ENCODE measurements around the gene PROSER1.
A peak's percentile ranks its signal among the peaks of the same experiment; 100 is the strongest.
"Not testable (repeated sequence)": the region's sequence is repeated elsewhere in the genome, so short reads cannot be mapped to it uniquely, and the experiment has no call there.

Gene PROSER1

GRCh38 chr13:39025433-39025839, 12.5 kb downstream of the PROSER1 start:
- DNase-seq (ENCODE audit: low spot score): no peak

DNA sequence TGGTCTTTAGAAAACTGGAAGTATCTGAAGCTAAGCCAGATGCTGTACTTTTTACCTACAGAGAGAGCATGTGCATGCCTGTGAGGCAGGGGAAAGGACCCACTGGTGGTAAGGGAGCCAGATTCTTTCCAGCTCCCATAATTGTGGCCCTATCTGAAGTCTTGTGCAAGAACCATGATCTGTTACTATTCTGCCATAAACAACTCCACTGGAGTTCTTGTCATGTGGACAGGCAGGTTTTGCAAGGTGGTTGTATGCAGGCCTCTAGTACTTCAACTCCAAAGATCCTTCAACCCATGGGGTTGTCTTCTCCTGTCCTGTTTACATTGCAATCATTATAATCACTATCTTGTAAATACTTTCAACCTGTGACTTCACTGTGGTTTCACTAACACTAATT, 14.1 kb downstream of the PROSER1 start:
- DNase-seq (ENCODE audit: low spot score): no peak

GRCh38 chr13:39023316-39023715, 14.6 kb downstream of the PROSER1 start:
- no peak for DNase-seq (ENCODE audit: low spot score)

DNA sequence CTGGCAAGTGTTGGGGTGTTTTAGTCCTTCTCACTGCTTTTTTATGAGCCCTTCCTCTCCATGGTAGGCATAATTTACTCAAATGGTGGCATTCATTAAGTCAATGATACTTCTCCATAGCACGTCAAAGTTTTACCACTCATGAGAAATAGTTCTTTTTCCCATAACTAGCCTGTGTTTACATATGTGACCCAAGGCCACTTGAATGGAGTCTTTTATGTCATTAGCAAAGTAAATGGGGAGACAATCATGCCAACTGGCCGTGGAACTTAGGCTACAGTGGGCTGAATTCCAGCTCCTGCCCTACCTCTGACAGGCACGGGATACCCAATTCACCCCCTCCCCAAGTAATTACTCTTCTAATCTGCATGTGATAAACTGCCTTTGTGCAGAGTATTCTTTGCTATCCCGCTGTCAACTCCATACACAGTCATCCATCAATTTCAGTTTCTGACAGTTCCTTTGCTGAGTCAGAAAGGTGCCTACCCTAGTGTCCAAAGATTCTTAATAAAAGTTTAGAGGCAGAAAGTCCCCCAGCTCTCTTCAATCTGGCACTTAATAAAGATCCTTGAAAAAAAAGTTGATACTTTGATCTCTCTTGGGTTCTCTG, 16.9 kb downstream of the PROSER1 start:
- no peak for DNase-seq (ENCODE audit: low spot score)

DNA sequence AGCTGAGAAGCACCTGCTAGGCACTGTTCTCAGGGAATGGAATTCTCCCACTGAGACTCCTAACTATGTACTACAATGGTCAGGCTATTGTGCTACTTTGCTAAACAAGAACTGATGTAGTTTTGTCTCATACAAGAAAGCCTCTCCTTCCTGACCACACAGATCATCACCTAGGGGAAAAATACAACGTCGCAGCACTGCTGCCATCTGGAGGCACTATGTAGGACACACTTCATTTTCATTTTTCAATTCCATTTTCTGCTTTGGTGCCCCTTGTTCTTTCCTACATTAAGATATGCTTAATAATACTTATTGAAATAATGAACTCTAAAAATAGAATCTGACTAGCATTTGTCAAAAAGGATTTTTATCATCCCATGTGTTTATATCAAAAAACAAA, 21.1 kb downstream of the PROSER1 start:
- peak; percentile 19 for DNase-seq (ENCODE audit: low spot score)

DNA sequence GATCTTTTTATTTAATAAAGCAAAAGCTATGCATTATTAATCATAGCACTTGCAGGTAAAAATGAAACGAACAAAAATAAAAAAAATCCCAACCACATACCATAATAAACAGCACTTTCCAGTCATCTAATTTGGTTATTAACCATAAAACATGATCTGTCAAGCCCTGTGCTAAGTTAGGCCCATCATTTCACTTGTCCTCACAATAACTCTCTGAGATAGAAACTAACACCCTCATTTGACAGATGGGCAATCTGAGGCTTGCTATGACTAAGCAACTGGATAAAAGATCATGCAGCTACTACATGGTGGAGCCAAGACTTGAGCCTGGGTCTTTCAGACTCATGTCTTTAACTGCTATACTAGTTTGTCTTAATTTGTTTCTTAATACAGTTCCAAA, 21.8 kb downstream of the PROSER1 start:
- DNase-seq (ENCODE audit: low spot score): no peak

DNA sequence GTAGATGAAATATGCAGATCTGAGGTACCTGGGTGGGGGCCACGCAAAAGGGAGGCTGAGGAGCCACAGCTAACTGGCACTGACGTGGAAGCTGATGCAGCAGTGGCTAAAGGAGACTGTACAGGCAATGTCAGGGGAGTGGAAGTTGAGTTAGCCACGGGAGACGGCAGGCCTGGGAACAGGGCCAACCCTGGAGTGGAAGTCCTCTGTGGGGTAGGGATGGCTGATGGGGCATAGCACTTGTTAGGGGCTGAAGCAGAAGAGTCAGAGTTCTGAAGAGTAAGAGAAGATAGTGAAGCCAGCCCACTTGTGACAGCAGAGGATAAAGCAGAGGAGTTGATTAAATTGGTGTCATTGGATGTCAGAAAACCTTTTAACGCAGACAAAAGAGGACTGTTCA, 24.4 kb downstream of the PROSER1 start:
- DNase-seq (ENCODE audit: low spot score): no peak

- DNase-seq (ENCODE audit: low spot score): no peak
Observed at GRCh38 chr13:39012608-39013007, 25.3 kb downstream of the PROSER1 start.

DNA sequence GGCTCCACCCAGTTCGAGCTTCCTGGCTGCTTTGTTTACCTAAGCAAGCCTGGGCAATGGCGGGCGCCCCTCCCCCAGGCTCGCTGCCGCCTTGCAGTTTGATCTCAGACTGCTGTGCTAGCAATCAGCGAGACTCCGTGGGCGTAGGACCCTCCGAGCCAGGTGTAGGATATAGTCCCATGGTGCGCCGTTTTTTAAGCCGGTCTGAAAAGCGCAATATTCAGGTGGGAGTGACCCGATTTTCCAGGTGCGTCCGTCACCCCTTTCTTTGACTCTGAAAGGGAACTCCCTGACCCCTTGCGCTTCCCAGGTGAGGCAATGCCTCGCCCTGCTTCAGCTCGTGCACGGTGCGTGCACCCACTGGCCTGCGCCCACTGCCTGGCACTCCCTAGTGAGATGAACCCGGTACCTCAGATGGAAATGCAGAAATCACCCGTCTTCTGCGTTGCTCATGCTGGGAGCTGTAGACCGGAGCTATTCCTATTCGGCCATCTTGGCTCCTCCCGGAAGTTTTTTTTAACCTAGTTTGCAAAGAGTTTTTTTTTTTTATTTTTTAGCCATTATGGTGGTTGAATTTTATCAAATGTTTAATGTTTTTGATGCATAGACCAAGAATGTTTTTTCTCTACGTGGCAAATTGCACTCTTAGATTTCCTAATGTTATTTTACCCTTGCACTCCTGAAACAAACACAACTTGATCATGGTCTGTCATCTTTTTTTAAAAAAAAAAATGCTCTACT, 31.3 kb downstream of the PROSER1 start:
- DNase-seq (ENCODE audit: low spot score): not testable (repeated sequence)

DNA sequence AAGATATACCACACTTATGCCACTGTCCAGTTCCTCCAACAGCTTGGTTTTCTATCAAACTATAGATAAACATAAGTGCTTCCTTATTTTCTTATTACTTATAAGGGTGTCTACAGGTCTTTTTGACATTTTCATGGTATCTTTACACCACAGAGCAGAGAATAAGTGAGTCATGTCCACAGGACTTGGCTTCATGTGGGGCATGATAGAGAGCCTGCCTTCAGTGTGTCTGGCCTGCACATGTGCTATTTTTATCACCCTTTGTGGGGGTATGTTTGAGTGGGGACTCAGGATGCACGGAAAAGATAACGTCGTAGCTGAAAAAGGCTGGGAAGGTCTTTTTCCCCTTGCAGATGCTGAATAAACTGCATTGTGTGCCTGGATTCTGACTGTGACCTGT, 39.1 kb downstream of the PROSER1 start:
- no peak for DNase-seq (ENCODE audit: low spot score)

- DNase-seq (ENCODE audit: low spot score): no peak
Observed at GRCh38 chr13:38993381-38993780, 44.5 kb downstream of the PROSER1 start.

DNA sequence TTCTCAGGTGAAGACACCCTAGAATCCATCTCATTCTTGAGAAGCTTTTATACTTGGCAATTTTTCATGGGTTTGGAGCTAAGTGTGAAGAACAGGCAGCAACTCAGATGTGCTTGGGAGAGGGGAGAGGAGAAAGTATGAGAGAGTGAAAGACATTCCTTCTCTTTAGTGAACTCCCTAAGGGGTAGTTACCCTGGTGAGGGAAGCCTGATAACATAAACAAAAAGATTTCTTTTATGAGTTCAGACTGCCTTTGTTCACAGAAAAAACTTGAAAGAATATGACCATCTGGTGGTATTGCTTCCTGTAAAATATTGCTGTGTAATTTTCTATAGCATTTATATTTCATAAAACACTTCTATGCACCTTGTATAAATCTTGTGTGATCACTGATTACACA, 47.2 kb downstream of the PROSER1 start, which contains the start of gene STOML3:
Gene STOML3, minus strand, starts transcription at position 139 of the 400 bp plus-strand sequence. Its CDS starts 110 bp downstream, at position 29.
- no peak for DNase-seq (ENCODE audit: low spot score)

GRCh38 chr13:38981096-38981495, 56.8 kb downstream of the PROSER1 start:
- DNase-seq (ENCODE audit: low spot score): no peak

DNA sequence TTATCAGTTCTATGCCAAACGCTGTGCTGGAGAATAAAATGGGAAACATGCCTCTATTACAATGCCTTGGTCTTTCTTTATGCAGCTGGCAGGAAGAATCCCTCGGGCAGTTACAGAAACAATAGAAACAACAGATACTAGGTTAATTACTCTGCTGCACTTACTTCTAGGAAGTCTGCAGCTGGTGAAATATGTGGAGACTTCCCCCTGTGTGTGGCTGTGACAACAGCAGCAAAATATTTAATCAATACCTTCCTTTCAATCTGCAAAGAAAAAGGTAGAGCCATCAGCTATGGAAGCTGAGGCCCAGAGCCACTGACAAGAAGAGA, 57.2 kb downstream of the PROSER1 start:
- no peak for DNase-seq (ENCODE audit: low spot score)

DNA sequence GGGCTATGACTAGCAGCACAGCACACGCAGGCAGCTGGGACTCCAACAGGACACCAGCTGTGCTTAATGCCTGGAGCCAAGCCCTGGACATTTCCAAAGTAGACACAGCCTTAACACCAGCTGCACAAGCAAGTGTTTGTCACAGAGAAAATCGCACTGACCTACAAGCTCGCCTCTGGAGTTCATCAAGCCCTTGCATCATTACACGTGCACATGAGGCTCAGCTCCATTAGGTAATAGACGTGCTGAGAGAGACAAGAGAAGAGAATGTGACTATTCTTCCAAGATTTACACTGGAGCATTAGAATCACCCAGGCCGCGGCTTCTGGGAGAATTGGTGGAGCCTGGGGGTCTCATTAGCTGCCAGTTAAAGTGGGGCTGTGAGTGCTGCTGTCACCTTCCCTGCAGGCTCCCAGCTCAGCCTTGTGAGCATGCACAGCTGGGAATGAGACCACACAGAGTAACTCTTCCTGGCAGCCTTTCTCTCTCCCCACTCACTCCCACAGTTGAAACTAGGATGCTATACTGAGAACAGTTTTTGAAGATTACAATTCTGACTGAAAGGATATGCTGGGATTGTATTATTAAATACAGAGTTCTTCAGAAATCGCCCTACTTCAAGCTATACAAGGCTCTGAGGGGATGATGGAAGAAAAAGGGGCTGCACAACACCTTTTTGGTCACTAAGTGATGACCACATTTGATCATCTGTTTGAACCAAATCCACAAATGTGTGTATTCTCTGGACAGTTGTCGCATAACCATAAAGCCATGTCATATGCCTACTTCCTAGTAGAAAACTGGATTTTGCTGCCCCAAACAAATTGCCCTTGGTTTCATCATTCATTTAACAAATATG, 57.8 kb downstream of the PROSER1 start:
- no peak for DNase-seq (ENCODE audit: low spot score)

DNA sequence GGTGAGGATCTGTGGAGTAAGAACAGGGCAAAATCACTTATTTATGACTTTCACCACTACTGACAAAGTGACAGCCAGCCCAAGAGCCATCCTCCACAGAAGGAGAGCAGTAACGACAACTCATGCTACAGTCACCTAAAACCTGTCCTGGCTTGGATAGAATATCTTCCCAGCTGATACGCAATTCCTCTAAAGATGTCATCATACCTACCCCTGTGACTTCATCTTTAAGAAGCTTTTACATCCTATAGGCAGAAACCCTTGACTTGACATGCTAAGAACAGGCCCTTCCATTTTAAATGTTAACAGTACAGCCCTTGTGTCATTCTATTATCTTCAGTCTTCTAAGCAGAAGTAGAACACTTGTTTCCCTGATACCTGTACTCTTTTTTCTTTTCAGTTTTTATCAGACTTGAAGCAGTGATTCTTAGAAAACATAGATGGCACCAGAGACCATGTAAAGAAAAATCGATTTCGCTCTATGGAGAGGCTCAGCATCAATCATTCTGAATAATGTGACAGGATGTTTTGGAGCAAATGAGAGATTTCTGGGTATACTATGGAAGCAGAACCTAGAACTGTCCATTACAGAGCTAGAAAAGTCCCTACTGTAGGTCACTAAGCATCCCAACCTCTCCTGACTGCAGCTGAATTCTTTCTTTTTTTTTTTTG, 67.4 kb downstream of the PROSER1 start:
- DNase-seq (ENCODE audit: low spot score): no peak

DNA sequence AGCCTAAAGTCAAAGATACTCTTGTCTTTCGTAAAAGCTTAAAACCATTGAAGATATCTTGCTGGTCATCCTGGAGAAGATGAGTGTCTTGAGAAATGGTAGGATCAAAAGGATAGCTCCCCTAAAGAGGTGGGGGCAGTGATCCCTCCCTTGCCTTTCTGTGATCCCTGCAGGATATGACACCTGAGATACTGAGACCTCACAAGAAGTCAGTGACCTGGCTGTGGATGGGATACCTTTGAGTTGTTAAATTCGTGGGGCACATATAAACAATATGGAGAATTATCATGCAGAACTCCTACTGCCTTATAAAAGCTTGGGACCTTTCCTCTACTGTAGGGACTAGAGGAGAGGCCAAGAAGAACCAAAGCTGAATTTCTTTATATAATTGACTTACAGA, 68.7 kb downstream of the PROSER1 start:
- no peak for DNase-seq (ENCODE audit: low spot score)

- no peak for DNase-seq (ENCODE audit: low spot score)
Observed at GRCh38 chr13:38967446-38967845, 70.4 kb downstream of the PROSER1 start.

DNA sequence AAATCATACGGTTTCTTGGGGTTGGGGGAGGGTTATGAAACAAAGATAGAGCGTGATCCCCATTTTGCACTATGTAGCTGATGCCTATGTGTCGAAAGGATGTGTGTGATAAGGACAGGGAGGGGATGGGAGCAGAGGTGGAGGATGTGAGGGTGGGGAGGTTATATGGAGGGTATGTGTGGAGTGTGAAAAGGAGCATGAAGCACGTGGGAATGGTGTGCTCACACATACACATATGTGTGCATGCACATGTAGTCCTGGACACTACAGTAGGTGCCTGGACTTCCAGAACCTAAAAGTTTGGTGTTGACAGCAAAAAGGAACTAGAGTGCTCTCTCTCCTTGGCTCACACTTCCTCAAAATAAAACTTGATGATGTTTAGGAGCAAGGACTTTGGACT, 72.6 kb downstream of the PROSER1 start:
- no peak for DNase-seq (ENCODE audit: low spot score)

GRCh38 chr13:38960175-38960574, 77.7 kb downstream of the PROSER1 start:
- DNase-seq (ENCODE audit: low spot score): no peak

Measured in HuH-7.5 (cell line).